Body of pancreas (tissue), 4 donors: ENCODE data around the gene CMTM4. TPM values are rescaled to one million over a fixed set of nuclear protein-coding genes. Genes with fewer than 3 reads are reported as not detected.
"Not testable (repeated sequence)": the region's sequence is repeated elsewhere in the genome, so short reads cannot be mapped to it uniquely, and the experiment has no call there.

Experiments used
- ATAC-seq: fragments of 150-250 bp; one replicate; pipeline ENCODE4 v1.9.1; 2016
- DNase-seq, 4 donors: peaks; one replicate each; pipeline ENCODE4 v3.0.0-alpha.2; 2019
- H3K27ac ChIP-seq, 4 donors: fragments of 200-600 bp; sonication (generic); 1 replicate in 3 of 4; 2 replicates in 1 of 4; pipeline versions ENCODE4 v1.5.1 to v1.6.1; 2016 to 2019; ENCODE audit warnings: mild to moderate bottlenecking in 1 of 4, mixed read lengths in 1 of 4, moderate library complexity in 1 of 4
- H3K27me3 ChIP-seq, 2 donors: fragments of 200-600 bp; sonication (generic); one replicate each; pipeline ENCODE4 v1.6.0; 2016; ENCODE audit warnings: mild to moderate bottlenecking in 1 of 2
- H3K36me3 ChIP-seq, 2 donors: fragments of 200-600 bp; sonication (generic); replicated peaks in 1 of 2; 2 replicates each; pipeline ENCODE4 v1.5.1; 2016; ENCODE audit warnings: low read depth in 2 of 2; ENCODE audit not compliant: insufficient read depth in 1 of 2
- H3K4me1 ChIP-seq: fragments of 200-600 bp; sonication (generic); one replicate; pipeline ENCODE4 v1.6.0; 2016
- H3K4me3 ChIP-seq, 2 donors: fragments of 200-600 bp; sonication (generic); 1 replicate in 1 of 2; 2 replicates in 1 of 2; pipeline ENCODE4 v1.5.1; 2016 to 2019
- H3K9me3 ChIP-seq, 3 donors: fragments of 200-600 bp; sonication (generic); 1 replicate in 2 of 3; 2 replicates in 1 of 3; pipeline ENCODE4 v1.5.1; 2016
- CTCF ChIP-seq, 7 experiments: fragments of 450-650 bp in 4 of 7; fragments of 200-600 bp in 3 of 7; sonication (generic) in 3 of 7; IDR thresholded peaks; one replicate each; pipeline ENCODE4 v1.5.1; 2016 to 2019; ENCODE audit warnings: antibody characterized with exemption in 7 of 7
- POLR2A ChIP-seq, 3 donors: fragments of 450-650 bp; IDR thresholded peaks; one replicate each; pipeline ENCODE4 v1.6.1; 2016; ENCODE audit warnings: antibody characterized with exemption in 3 of 3, mild to moderate bottlenecking in 2 of 3
- WGBS, 2 donors: methylation state at CpG; one replicate each; pipeline ENCODE4 v1.1.5; 2017; 5-methylcytosine and 5-hydroxymethylcytosine counted together
- intact Hi-C: fragments of 100-400 bp; cut with DNase I; formaldehyde crosslinking; loops from one replicate; pipeline ENCODE4 v1.15.1; 2023
- total RNA-seq, 2 donors: library from RNA; depleted of rRNA; stranded (reverse); fragments of >200 nt; gene quantifications; one replicate each; pipeline ENCODE4 v1.1.0, GENCODE V29; 2016

CMTM4 gene
- total RNA-seq, 2 donors from 2014 or later: 35.9 to 36.6 TPM

GRCh38 chr16:66596986-66597848, 99.3 kb downstream of the CMTM4 start:
- WGBS, 2 donors: 81 to 83% methylated on average over 5 of the region's 5 CpGs
- H3K4me3 ChIP-seq: no peak overlapping the region
- H3K9me3 ChIP-seq: no peaks in the 10 kb centered on the region
- TF ChIP-seq POLR2A (IDR thresholded peaks at IDR 0.05) (no peak), CTCF (IDR thresholded peaks at IDR 0.05) (no peak)
- no peaks in the 10 kb centered on the region for H3K27me3 ChIP-seq
- H3K4me1 ChIP-seq: no peaks in the 10 kb centered on the region
- no peaks in the 10 kb centered on the region for H3K36me3 ChIP-seq
- no peak overlapping the region for H3K27ac ChIP-seq
- intact Hi-C loops: no loop called here
- ATAC-seq (no peak), DNase-seq (no peak)

- H3K36me3 ChIP-seq, H3K4me1 ChIP-seq, intact Hi-C loops, ATAC-seq, H3K27me3 ChIP-seq, H3K9me3 ChIP-seq, DNase-seq, H3K4me3 ChIP-seq, H3K27ac ChIP-seq: not testable (repeated sequence)
- WGBS, 2 donors: 98 to 100% methylated on average over 4 of the region's 4 CpGs
Observed at GRCh38 chr16:66596559-66596958, 100.0 kb downstream of the CMTM4 start.

- H3K4me1 ChIP-seq: no peaks in the 10 kb centered on the region
- no peak for TF ChIP-seq POLR2A (IDR thresholded peaks at IDR 0.05)
- no peak for TF ChIP-seq CTCF (IDR thresholded peaks at IDR 0.05)
- H3K36me3 ChIP-seq: no peaks in the 10 kb centered on the region
- DNase-seq (no peak), ATAC-seq (no peak)
- WGBS, 2 donors: 76 to 86% methylated on average over 7 of the region's 7 CpGs
- intact Hi-C loops: no loop called here
- no peak overlapping the region for H3K27ac ChIP-seq
- no peaks in the 10 kb centered on the region for H3K27me3 ChIP-seq
- H3K9me3 ChIP-seq: no peaks in the 10 kb centered on the region
- H3K4me3 ChIP-seq: no peak overlapping the region
Observed at GRCh38 chr16:66594739-66595138, 101.8 kb downstream of the CMTM4 start.

- WGBS, 2 donors: 96 to 100% methylated on average over 3 of the region's 3 CpGs
- Histone ChIP-seq H3K4me1 (no peaks in the 10 kb centered on the region), H3K9me3 (no peaks in the 10 kb centered on the region), H3K4me3 (no peak overlapping the region), H3K36me3 (no peaks in the 10 kb centered on the region), H3K27ac (no peak overlapping the region), H3K27me3 (no peaks in the 10 kb centered on the region)
- DNase-seq (no peak), ATAC-seq (no peak)
- TF ChIP-seq POLR2A (IDR thresholded peaks at IDR 0.05) (no peak), CTCF (IDR thresholded peaks at IDR 0.05) (no peak)
- intact Hi-C loops: no loop called here
Observed at GRCh38 chr16:66592814-66593213, 103.7 kb downstream of the CMTM4 start.

- whole genome bisulfite sequencing, 2 donors: 83 to 97% methylated on average over 3 of the region's 3 CpGs
- Histone ChIP-seq H3K9me3 (no peaks in the 10 kb centered on the region), H3K27ac (no peak overlapping the region), H3K4me3 (no peak overlapping the region), H3K36me3 (no peaks in the 10 kb centered on the region), H3K4me1 (no peaks in the 10 kb centered on the region), H3K27me3 (no peaks in the 10 kb centered on the region)
- ATAC-seq (no peak), DNase-seq (no peak)
- intact Hi-C loops: no loop called here
- TF ChIP-seq CTCF (IDR thresholded peaks at IDR 0.05) (no peak), POLR2A (IDR thresholded peaks at IDR 0.05) (no peak)
Observed at GRCh38 chr16:66592241-66592640, 104.3 kb downstream of the CMTM4 start.
